Activated CD4-positive, alpha-beta T cell treated with anti-CD3 and anti-CD28 coated beads, Interleukin-2, amount 10 ng/mL, durations not matched to agents 24 days and 14 days (primary cell): Measurements from ENCODE around the gene SH3D21. TPM values are rescaled to one million over a fixed set of nuclear protein-coding genes. Genes with fewer than 3 reads are reported as not detected.

Experiments
- DNase-seq: peaks from one replicate; pipeline ENCODE4 v3.0.0; 2022
- H3K27ac Mint-ChIP-seq: one replicate; pipeline ENCODE4 v1.8.0; 2022; ENCODE audit warnings: mild to moderate bottlenecking, mixed read lengths
- H3K27me3 Mint-ChIP-seq: one replicate; pipeline ENCODE4 v1.8.0; 2022; ENCODE audit warnings: mixed read lengths
- H3K36me3 Mint-ChIP-seq: one replicate; pipeline ENCODE4 v1.8.0; 2022; ENCODE audit warnings: low read depth, mild to moderate bottlenecking, mixed read lengths
- H3K4me1 Mint-ChIP-seq: one replicate; pipeline ENCODE4 v1.8.0; 2021; ENCODE audit warnings: mixed read lengths
- H3K4me3 Mint-ChIP-seq: one replicate; pipeline ENCODE4 v1.8.0; 2022; ENCODE audit warnings: mild to moderate bottlenecking, moderate library complexity, mixed read lengths
- H3K9me3 Mint-ChIP-seq: one replicate; pipeline ENCODE4 v1.8.0; 2021; ENCODE audit warnings: mixed read lengths
- intact Hi-C: fragments of 100-400 bp; cut with micrococcal nuclease; formaldehyde crosslinking; loops from one replicate; pipeline ENCODE4 v1.15.1; 2023
- total RNA-seq: library from RNA; stranded (reverse); gene quantifications from 2 replicates; pipeline ENCODE4 v1.2.3, GENCODE V29; 2022

The SH3D21 gene
- total RNA-seq, 1 donor from 2014 or later, result 17.0 TPM

DNA sequence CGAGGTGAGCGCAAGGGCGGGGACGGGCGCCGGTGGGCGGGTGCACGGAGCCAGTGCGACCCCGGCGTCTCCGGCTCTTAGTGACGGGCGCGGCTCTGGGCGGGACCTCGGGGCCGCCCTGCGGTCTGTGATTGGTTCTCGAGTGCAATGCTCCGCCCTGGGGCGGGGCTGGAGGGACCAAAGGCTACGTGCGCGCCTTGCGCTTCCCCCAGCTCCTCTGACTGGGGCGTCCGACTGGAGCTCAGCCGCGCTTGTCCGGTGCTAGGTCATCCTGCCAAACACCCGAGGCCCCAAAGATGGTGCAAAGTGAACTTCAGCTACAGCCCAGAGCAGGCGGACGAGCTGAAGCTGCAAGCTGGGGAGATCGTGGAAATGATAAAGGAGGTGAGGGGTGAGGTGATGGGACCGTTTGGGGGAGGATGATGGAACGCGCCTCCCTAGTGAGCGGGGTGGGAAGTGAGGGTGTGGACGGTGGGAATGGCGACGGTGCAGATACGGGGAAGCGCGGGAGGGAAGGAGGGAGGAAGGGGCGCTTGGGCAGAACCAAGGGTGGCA lies 811 bp downstream of the SH3D21 start:
- intact Hi-C loops, result loop anchor here (5.0 kb wide), 4 partner anchors 60 to 115 kb away; partner anchors contain the start of genes STK40 and THRAP3
- H3K9me3 Mint-ChIP-seq, result no peaks in the 10 kb centered on the region
- H3K27me3 Mint-ChIP-seq, result no peaks in the 10 kb centered on the region
- peaks cover 42% of the 10 kb centered on the region for H3K36me3 Mint-ChIP-seq
- peak overlapping the region; percentile 95 for H3K27ac Mint-ChIP-seq
- peaks cover 43% of the 10 kb centered on the region for H3K4me1 Mint-ChIP-seq
- H3K4me3 Mint-ChIP-seq, result peak overlapping the region; percentile 93
- peak; percentile 99 for DNase-seq

DNA sequence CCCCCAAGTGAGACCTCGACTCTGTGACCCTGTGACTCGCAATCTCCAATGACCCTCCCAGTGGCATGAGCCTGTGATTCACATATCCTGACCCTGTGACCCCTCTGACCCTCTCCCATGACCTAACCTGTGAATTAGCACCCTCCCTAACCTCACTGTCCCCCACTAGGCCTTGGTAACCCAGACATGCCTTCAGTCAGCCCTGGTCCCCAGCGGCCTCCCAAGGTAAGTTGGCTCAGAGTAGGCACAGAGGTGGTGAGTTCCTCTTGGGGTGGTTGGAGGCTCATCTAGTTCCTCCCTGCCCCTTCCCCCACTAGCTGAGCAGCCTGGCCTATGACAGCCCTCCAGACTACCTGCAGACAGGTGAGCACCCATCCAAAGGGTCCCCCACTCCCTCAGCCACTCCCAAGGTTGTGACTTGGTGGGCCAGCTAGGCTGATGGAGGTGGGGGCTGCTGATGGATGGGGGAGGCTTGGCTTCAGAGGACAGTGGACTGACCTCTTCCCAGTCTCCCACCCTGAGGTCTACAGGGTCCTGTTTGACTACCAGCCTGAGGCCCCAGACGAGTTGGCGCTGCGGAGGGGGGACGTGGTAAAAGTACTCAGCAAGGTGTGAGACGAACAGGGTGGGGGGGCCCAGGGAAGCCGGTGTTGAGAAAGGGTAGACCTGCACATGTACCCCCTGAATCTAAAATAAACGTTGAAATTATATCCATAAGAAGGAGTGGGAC lies 1.6 kb downstream of the SH3D21 start:
- Mint-ChIP-seq H3K27me3 (no peaks in the 10 kb centered on the region), H3K4me3 (peak overlapping the region; percentile 93), H3K36me3 (peaks cover 36% of the 10 kb centered on the region), H3K9me3 (no peaks in the 10 kb centered on the region), H3K27ac (peak overlapping the region; percentile 79), H3K4me1 (peaks cover 38% of the 10 kb centered on the region)
- DNase-seq, result no peak
- intact Hi-C loops, result loop anchor here (5.0 kb wide), 4 partner anchors 60 to 115 kb away; partner anchors contain the start of genes STK40 and THRAP3

- H3K27ac Mint-ChIP-seq, result no peak overlapping the region
- peaks cover 32% of the 10 kb centered on the region for H3K4me1 Mint-ChIP-seq
- no peaks in the 10 kb centered on the region for H3K27me3 Mint-ChIP-seq
- H3K4me3 Mint-ChIP-seq, result no peak overlapping the region
- H3K36me3 Mint-ChIP-seq, result peaks cover 30% of the 10 kb centered on the region
- DNase-seq, result no peak
- intact Hi-C loops, result loop anchor here (5.0 kb wide), 4 partner anchors 58 to 113 kb away; partner anchors contain the start of genes STK40 and THRAP3
- no peaks in the 10 kb centered on the region for H3K9me3 Mint-ChIP-seq
Observed at GRCh38 chr1:36309397-36309796, 3.2 kb downstream of the SH3D21 start.

- no peaks in the 10 kb centered on the region for H3K27me3 Mint-ChIP-seq
- intact Hi-C loops, result loop anchor here (5.0 kb wide), 2 partner anchors 47 to 67 kb away; partner anchors contain the start of gene STK40
- peak overlapping the region; percentile 70 for H3K4me3 Mint-ChIP-seq
- DNase-seq, result peak; percentile 58
- no peak overlapping the region for H3K27ac Mint-ChIP-seq
- peaks cover 9% of the 10 kb centered on the region for H3K36me3 Mint-ChIP-seq
- H3K9me3 Mint-ChIP-seq, result no peaks in the 10 kb centered on the region
- peaks cover 17% of the 10 kb centered on the region for H3K4me1 Mint-ChIP-seq
Observed at GRCh38 chr1:36320291-36320761, 14.2 kb downstream of the SH3D21 start.

DNA sequence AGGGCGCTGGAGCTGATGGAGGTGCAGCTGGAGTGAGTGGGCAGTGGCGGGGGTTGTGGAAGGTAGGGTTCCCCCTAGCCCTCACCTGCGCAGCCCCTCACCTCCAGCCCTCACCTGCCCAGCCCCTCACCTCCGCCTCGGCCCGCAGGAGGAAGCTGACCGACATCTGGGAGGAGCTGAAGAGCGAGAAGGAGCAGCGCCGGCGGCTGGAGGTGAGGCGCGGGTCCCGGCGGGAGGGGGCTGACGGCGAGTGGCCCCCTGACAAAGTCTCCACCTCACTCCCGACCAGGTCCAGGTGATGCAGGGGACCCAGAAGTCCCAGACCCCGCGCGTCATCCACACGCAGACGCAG lies 14.6 kb downstream of the SH3D21 start:
- H3K4me3 Mint-ChIP-seq, result peak overlapping the region; percentile 70
- H3K36me3 Mint-ChIP-seq, result peaks cover 9% of the 10 kb centered on the region
- DNase-seq, result no peak
- H3K27ac Mint-ChIP-seq, result peak overlapping the region; percentile 45
- H3K9me3 Mint-ChIP-seq, result no peaks in the 10 kb centered on the region
- intact Hi-C loops, result loop anchor here (5.0 kb wide), 2 partner anchors 47 to 67 kb away; partner anchors contain the start of gene STK40
- H3K4me1 Mint-ChIP-seq, result peaks cover 17% of the 10 kb centered on the region
- H3K27me3 Mint-ChIP-seq, result no peaks in the 10 kb centered on the region

DNA sequence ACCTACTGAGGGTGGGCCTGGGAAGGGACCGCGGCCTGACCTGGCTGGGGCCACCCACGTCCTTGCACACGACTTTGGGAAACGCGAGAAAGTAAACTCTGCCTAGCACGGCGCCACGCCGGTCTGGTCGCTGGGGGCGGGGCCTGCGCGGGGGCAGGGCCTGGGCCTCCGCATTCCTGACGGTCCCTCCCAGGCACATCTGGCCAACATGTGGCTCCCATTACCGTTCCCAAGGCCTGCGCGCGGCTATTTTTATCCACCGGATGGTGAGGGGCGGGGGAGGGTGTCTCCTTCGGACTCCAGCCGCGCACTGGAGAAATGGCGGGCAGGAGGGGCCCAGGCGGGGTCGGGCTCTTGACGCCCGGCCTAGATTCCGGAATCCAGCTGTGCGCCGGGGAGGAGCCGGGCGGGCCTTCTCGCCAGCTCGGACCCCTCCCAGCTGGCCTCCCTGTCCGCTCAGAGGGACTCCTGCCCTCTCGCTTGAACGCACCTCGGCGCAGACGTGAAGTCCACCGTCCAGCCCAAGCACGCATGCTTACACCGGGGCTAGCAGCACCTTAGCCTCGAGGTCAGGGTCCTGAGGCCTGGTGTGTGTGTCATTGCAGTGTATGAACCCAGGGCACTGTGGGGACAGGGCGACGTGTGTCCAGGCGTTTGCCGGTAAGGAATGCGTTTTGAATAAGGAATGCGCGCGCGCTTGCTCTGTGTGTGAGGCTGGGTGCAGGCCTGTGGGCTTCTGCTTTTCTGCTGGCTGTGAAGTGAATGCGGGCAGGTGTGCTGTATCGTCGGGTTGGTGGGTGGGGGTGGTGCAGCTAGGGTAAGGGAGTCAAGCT lies 15.2 kb downstream of the SH3D21 start:
- DNase-seq, result peak; percentile 78
- peaks cover 9% of the 10 kb centered on the region for H3K36me3 Mint-ChIP-seq
- H3K4me3 Mint-ChIP-seq, result peak overlapping the region; percentile 67
- intact Hi-C loops, result loop anchor here (5.0 kb wide), 2 partner anchors 46 to 66 kb away; partner anchors contain the start of gene STK40
- no peaks in the 10 kb centered on the region for H3K9me3 Mint-ChIP-seq
- peaks cover 2% of the 10 kb centered on the region for H3K27me3 Mint-ChIP-seq
- peaks cover 17% of the 10 kb centered on the region for H3K4me1 Mint-ChIP-seq
- no peak overlapping the region for H3K27ac Mint-ChIP-seq

DNA sequence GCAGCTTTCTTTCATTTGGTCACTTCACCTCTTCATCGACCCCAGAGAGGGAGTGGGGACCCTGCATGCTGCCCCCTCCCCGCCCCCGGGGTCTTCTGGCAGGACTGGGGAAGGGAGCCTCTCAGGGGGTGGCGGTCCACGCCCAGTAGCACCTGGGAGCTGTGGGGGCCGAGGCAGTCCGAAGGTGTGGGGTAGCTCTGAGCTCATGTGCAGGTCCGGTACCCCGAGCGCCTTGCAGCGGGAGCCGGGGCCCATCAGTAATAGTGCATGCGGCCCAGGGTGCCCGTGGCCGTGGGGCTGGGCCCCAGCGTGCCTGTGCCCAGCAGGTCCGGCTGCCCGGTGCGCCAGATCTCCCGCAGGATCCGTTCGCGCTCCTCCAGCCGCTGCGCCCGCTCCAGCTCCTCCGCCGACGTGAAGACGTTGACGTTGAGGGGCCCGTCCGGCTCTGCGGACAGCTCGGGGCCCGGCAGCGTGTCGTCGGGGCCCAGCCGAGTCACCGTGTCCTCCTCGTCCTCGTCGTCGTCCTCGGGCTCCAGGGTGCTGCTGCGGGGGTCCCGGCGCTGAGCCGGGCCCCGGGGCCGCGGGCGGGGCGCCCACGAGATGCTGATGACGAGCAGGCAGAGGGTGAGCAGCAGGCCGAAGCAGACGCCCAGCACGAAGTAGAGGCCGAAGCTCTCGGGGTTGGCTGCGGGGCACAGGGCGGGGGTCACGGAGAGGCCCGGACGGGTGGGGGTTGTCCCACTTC lies 16.0 kb downstream of the SH3D21 start:
- intact Hi-C loops, result loop anchor here (5.0 kb wide), 2 partner anchors 45 to 65 kb away; partner anchors contain the start of gene STK40
- Mint-ChIP-seq H3K27me3 (peaks cover 2% of the 10 kb centered on the region), H3K36me3 (peaks cover 7% of the 10 kb centered on the region), H3K4me3 (peak overlapping the region; percentile 73), H3K27ac (no peak overlapping the region), H3K4me1 (peaks cover 25% of the 10 kb centered on the region), H3K9me3 (no peaks in the 10 kb centered on the region)
- no peak for DNase-seq

DNA sequence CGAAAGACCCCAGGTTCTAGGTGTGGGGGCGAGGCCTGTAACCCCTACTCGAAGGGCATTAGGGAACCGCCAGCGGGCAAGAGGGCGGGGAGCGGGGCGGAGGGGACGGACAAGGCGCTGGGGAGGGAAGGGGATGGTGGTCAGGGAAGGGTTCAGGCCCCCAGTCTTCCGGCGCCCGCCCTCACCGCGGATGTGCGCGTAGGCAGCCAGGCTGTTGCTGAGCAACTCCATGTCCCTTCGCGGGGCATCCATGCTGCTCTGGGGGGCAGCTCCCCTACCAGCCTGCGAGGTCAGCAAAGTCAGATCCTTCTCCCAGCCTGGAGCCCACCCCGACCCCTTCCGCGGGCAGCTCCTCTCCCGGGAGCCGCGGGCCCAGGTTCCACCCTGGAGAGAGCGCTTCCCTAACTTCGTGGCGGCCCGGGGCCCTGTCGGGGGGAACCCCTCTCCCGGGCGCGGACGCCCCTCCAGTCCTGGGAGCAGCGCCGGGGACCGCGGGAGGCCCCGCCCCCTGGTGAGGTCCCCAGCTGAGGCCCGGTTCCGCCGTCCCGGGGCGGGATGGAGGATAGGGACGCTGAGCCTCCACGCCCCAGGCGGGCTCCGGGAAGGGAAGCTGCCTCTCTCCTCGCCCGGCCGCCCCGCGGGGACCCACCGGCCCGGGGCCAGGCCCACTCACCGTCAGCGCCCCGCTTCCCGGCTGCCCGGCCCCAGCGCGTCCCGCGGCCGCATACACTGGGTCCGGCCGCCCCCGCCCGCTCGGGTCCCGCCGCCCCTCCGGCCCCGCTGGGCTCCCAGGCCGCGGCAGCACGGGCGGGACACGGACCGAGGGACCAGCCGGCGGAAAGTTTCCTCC lies 16.8 kb downstream of the SH3D21 start:
- H3K9me3 Mint-ChIP-seq, result no peaks in the 10 kb centered on the region
- intact Hi-C loops, result loop anchor here (5.0 kb wide), 2 partner anchors 44 to 64 kb away; partner anchors contain the start of gene STK40
- H3K4me1 Mint-ChIP-seq, result peaks cover 27% of the 10 kb centered on the region
- peaks cover 2% of the 10 kb centered on the region for H3K27me3 Mint-ChIP-seq
- DNase-seq, result peak; percentile 83
- peak overlapping the region; percentile 62 for H3K27ac Mint-ChIP-seq
- H3K36me3 Mint-ChIP-seq, result peaks cover 7% of the 10 kb centered on the region
- peak overlapping the region; percentile 73 for H3K4me3 Mint-ChIP-seq

- Mint-ChIP-seq H3K27me3 (peaks cover 2% of the 10 kb centered on the region), H3K4me3 (peak within 1 kb of the TSS; percentile 84), H3K36me3 (peaks cover 7% of the 10 kb centered on the region), H3K9me3 (no peaks in the 10 kb centered on the region), H3K4me1 (peaks cover 27% of the 10 kb centered on the region), H3K27ac (peak within 1 kb of the TSS; percentile 62)
- intact Hi-C loops, result loop anchor here (5.0 kb wide), 2 partner anchors 44 to 64 kb away; partner anchors contain the start of gene STK40
- DNase-seq, result peak; percentile 89
Observed at GRCh38 chr1:36323636-36324352, 17.6 kb downstream of the SH3D21 start, which contains the start of gene EVA1B. Gene EVA1B, minus strand, starts transcription at chr1:36323645. Its CDS starts 608 bp downstream, at chr1:36323037.

DNA sequence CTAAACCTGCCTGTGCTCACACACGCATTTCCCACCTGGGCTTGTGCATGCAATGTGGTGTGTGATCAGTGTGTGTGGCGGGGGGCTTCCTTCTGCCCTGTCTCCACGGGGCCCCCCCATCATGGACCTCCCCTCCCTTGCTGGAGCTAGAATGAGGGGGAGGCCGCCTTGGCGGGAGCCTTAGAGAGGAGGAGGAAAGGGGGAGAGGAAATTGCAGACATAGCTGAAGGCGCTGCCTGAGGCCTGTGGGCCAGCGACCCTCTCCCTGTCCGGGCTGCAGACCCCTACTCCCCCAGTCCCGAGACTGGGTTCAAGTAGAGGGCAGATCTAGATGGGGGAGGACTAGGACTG lies 18.2 kb downstream of the SH3D21 start:
- intact Hi-C loops, result loop anchor here (5.0 kb wide), 2 partner anchors 43 to 63 kb away; partner anchors contain the start of gene STK40
- Mint-ChIP-seq H3K4me3 (peak overlapping the region; percentile 84), H3K36me3 (peaks cover 7% of the 10 kb centered on the region), H3K27ac (no peak overlapping the region), H3K4me1 (peaks cover 27% of the 10 kb centered on the region), H3K9me3 (no peaks in the 10 kb centered on the region), H3K27me3 (peaks cover 2% of the 10 kb centered on the region)
- DNase-seq, result no peak

- Mint-ChIP-seq H3K9me3 (no peaks in the 10 kb centered on the region), H3K27ac (no peak overlapping the region), H3K36me3 (peaks cover 4% of the 10 kb centered on the region), H3K4me3 (no peak overlapping the region), H3K27me3 (peaks cover 10% of the 10 kb centered on the region), H3K4me1 (peaks cover 23% of the 10 kb centered on the region)
- intact Hi-C loops, result no loop called here
- DNase-seq, result no peak
Observed at GRCh38 chr1:36326499-36326898, 20.3 kb downstream of the SH3D21 start.
